Amniotic epithelial cell (primary cell): Measurements from ENCODE around the gene ZNF384.
"Not testable (repeated sequence)": the region's sequence is repeated elsewhere in the genome, so short reads cannot be mapped to it uniquely, and the experiment has no call there.

Experiments
- DNase-seq: peaks from one replicate; pipeline ENCODE4 v3.0.0-alpha.2; 2010; ENCODE audit warnings: low read depth

Gene ZNF384

GRCh38 chr12:6688999-6689882, at the start of gene ZNF384:
TSS of gene ZNF384 (minus strand) at chr12:6689375. CDS start at chr12:6679520, 9,855 bp downstream.
- DNase-seq, result peak; percentile 99

- DNase-seq, result no peak
Measured at GRCh38 chr12:6736754-6737153, 47.6 kb upstream of the ZNF384 start.

GRCh38 chr12:6735448-6736191, 46.4 kb upstream of the ZNF384 start:
- DNase-seq, result peak; percentile 47

GRCh38 chr12:6734506-6735387, 45.6 kb upstream of the ZNF384 start:
- DNase-seq, result no peak

- no peak for DNase-seq
Measured at GRCh38 chr12:6730169-6730568, 41.0 kb upstream of the ZNF384 start.

GRCh38 chr12:6729186-6729585, 40.0 kb upstream of the ZNF384 start:
- DNase-seq, result no peak

GRCh38 chr12:6725350-6725749, 36.2 kb upstream of the ZNF384 start:
- DNase-seq, result no peak

GRCh38 chr12:6724409-6724797, 35.2 kb upstream of the ZNF384 start:
- DNase-seq, result no peak

- DNase-seq, result peak; percentile 98
Measured at GRCh38 chr12:6723607-6724408, 34.6 kb upstream of the ZNF384 start, which contains the start of gene COPS7A. TSS of gene COPS7A (plus strand) at chr12:6724046. CDS start at chr12:6724657, 611 bp downstream.

- DNase-seq, result no peak
Measured at GRCh38 chr12:6722863-6723262, 33.7 kb upstream of the ZNF384 start.

- no peak for DNase-seq
Measured at GRCh38 chr12:6716874-6717437, 27.8 kb upstream of the ZNF384 start.

GRCh38 chr12:6716031-6716873, 27.1 kb upstream of the ZNF384 start:
- DNase-seq, result not testable (repeated sequence)

- no peak for DNase-seq
Measured at GRCh38 chr12:6708960-6709394, 19.8 kb upstream of the ZNF384 start.

- not testable (repeated sequence) for DNase-seq
Measured at GRCh38 chr12:6708351-6708750, 19.2 kb upstream of the ZNF384 start.

- no peak for DNase-seq
Measured at GRCh38 chr12:6703631-6704030, 14.5 kb upstream of the ZNF384 start.

GRCh38 chr12:6701078-6701768, 12.0 kb upstream of the ZNF384 start:
- DNase-seq, result no peak

- no peak for DNase-seq
Measured at GRCh38 chr12:6700646-6701051, 11.5 kb upstream of the ZNF384 start, which contains the start of gene PIANP. TSS of gene PIANP (minus strand) at chr12:6700815. CDS start at chr12:6698061, 2,754 bp downstream.

- no peak for DNase-seq
Measured at GRCh38 chr12:6699989-6700645, 10.9 kb upstream of the ZNF384 start.
